ENCODE measurements around the gene MIR17HG. TPM values are rescaled to one million over a fixed set of nuclear protein-coding genes. Genes with fewer than 3 reads are reported as not detected.
"Not testable (repeated sequence)": the region's sequence is repeated elsewhere in the genome, so short reads cannot be mapped to it uniquely, and the experiment has no call there.

MIR17HG gene
- total RNA-seq, 1 donor from 2014 or later: 12.0 TPM

- no peak for DNase-seq
Measured at GRCh38 chr13:91347996-91348905, 764 bp downstream of the MIR17HG start.

GRCh38 chr13:91348906-91349435 lies 1.5 kb downstream of the MIR17HG start:
- peak; percentile 78 for DNase-seq

GRCh38 chr13:91349992-91350911 lies 2.8 kb downstream of the MIR17HG start:
- no peak for DNase-seq

GRCh38 chr13:91351123-91351522 lies 3.6 kb downstream of the MIR17HG start:
- no peak for DNase-seq

GRCh38 chr13:91351980-91352379 lies 4.5 kb downstream of the MIR17HG start:
- DNase-seq: no peak

GRCh38 chr13:91352891-91353290 lies 5.4 kb downstream of the MIR17HG start:
- DNase-seq: not testable (repeated sequence)

- DNase-seq: no peak
Measured at GRCh38 chr13:91353494-91353893, 6.0 kb downstream of the MIR17HG start.

- DNase-seq: no peak
Measured at GRCh38 chr13:91355099-91355825, 7.8 kb downstream of the MIR17HG start.

- DNase-seq: no peak
Measured at GRCh38 chr13:91355826-91356710, 8.6 kb downstream of the MIR17HG start.

- no peak for DNase-seq
Measured at GRCh38 chr13:91356919-91357612, 9.6 kb downstream of the MIR17HG start.

- no peak for DNase-seq
Measured at GRCh38 chr13:91357613-91358386, 10.3 kb downstream of the MIR17HG start.

- no peak for DNase-seq
Measured at GRCh38 chr13:91358387-91358782, 10.9 kb downstream of the MIR17HG start.

GRCh38 chr13:91359111-91359510 lies 11.6 kb downstream of the MIR17HG start:
- no peak for DNase-seq

- DNase-seq: no peak
Measured at GRCh38 chr13:91359631-91360030, 12.1 kb downstream of the MIR17HG start.

- DNase-seq: no peak
Measured at GRCh38 chr13:91360246-91360751, 12.8 kb downstream of the MIR17HG start.

GRCh38 chr13:91361755-91362271 lies 14.3 kb downstream of the MIR17HG start:
- DNase-seq: no peak

GRCh38 chr13:91362908-91363307 lies 15.4 kb downstream of the MIR17HG start:
- peak; percentile 48 for DNase-seq

GRCh38 chr13:91368101-91368500 lies 20.6 kb downstream of the MIR17HG start:
- no peak for DNase-seq

Data from skin of body (tissue), 2 donors.